Lower leg skin (tissue), 3 donors: ENCODE results near the gene NBEA.

Source experiments
- CTCF ChIP-seq, 3 donors: fragments of 450-650 bp; IDR thresholded peaks; one replicate each; pipeline ENCODE4 v1.5.1; 2016; ENCODE audit warnings: antibody characterized with exemption in 3 of 3, mild to moderate bottlenecking in 3 of 3, moderate library complexity in 2 of 3
- POLR2A ChIP-seq, 2 donors: fragments of 450-650 bp; IDR thresholded peaks; one replicate each; pipeline ENCODE4 v1.6.1; 2016 to 2017; ENCODE audit warnings: antibody characterized with exemption in 2 of 2, mild to moderate bottlenecking in 1 of 2, moderate library complexity in 1 of 2

DNA sequence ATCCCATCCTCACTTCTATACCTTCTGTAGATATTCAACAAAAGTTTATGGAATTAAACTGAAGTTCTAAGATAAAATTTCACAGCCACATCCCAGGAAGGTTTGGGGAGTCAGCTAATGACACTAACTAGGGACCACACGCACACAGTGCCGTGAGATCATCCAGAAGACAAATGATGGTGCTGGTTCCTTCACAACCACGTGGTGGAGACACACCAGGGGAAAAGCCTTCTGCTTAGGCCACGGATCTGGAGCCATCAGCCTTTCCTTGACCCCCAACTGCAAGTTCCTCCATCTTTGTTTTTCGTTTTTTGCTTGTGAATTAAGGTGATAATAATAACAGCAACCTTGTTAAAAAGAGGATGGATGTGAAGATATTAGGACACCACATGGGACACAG lies 776.0 kb downstream of the NBEA start:
- no peak for TF ChIP-seq CTCF (IDR thresholded peaks at IDR 0.05)
- no peak for TF ChIP-seq POLR2A (IDR thresholded peaks at IDR 0.05)
